Measurements from ENCODE around the gene ADGRA3. TPM values are rescaled to one million over a fixed set of nuclear protein-coding genes. Genes with fewer than 3 reads are reported as not detected.

ADGRA3 gene
- total and polyA plus RNA-seq, 2 experiments from 2014 or later: 16.2 to 73.9 TPM

DNA sequence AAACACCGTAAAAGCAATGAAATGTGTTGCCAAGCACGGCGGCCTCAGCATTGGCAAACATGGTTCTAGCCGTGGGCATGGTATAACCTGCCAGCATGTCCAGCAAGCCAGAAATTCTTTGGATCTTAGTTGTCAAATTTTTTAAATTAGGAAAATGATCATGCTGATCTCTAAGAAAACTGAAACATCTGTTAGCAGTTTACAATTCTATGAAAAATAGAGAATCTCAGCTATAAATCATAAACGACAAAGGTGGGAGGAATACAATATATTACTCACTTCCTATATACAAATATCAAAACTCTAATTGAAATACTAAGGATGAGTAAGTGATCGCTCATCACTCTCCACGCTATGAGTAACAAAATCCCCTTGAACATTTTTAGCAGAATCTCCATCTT lies 130.3 kb downstream of the ADGRA3 start:
- H3K4me3 Mint-ChIP-seq: no peak overlapping the region
- peaks cover 45% of the 10 kb centered on the region for H3K36me3 Mint-ChIP-seq (ENCODE audit: low read depth)
- H3K9me2 ChIP-seq (ENCODE audit: insufficient read depth): no peaks in the 10 kb centered on the region
- DNase-seq (ENCODE audit: low spot score): no peak
- H3K79me2 ChIP-seq (replicated peaks; ENCODE audit: insufficient read depth): no peaks in the 10 kb centered on the region
- no peaks in the 10 kb centered on the region for H3K27me3 ChIP-seq (ENCODE audit: insufficient read depth)
- no peak for TF ChIP-seq ETS1 (IDR thresholded peaks at IDR 0.05)
- TF ChIP-seq POLR2AphosphoS5 (IDR thresholded peaks at IDR 0.05; ENCODE audit: low read depth): no peak
- TF ChIP-seq EZH2 (IDR thresholded peaks at IDR 0.05; ENCODE audit: low read depth, unreplicated experiment): no peak
- TF ChIP-seq JUNB (IDR thresholded peaks at IDR 0.05; ENCODE audit: unreplicated experiment): no peak
- TF ChIP-seq, protein P1, sequence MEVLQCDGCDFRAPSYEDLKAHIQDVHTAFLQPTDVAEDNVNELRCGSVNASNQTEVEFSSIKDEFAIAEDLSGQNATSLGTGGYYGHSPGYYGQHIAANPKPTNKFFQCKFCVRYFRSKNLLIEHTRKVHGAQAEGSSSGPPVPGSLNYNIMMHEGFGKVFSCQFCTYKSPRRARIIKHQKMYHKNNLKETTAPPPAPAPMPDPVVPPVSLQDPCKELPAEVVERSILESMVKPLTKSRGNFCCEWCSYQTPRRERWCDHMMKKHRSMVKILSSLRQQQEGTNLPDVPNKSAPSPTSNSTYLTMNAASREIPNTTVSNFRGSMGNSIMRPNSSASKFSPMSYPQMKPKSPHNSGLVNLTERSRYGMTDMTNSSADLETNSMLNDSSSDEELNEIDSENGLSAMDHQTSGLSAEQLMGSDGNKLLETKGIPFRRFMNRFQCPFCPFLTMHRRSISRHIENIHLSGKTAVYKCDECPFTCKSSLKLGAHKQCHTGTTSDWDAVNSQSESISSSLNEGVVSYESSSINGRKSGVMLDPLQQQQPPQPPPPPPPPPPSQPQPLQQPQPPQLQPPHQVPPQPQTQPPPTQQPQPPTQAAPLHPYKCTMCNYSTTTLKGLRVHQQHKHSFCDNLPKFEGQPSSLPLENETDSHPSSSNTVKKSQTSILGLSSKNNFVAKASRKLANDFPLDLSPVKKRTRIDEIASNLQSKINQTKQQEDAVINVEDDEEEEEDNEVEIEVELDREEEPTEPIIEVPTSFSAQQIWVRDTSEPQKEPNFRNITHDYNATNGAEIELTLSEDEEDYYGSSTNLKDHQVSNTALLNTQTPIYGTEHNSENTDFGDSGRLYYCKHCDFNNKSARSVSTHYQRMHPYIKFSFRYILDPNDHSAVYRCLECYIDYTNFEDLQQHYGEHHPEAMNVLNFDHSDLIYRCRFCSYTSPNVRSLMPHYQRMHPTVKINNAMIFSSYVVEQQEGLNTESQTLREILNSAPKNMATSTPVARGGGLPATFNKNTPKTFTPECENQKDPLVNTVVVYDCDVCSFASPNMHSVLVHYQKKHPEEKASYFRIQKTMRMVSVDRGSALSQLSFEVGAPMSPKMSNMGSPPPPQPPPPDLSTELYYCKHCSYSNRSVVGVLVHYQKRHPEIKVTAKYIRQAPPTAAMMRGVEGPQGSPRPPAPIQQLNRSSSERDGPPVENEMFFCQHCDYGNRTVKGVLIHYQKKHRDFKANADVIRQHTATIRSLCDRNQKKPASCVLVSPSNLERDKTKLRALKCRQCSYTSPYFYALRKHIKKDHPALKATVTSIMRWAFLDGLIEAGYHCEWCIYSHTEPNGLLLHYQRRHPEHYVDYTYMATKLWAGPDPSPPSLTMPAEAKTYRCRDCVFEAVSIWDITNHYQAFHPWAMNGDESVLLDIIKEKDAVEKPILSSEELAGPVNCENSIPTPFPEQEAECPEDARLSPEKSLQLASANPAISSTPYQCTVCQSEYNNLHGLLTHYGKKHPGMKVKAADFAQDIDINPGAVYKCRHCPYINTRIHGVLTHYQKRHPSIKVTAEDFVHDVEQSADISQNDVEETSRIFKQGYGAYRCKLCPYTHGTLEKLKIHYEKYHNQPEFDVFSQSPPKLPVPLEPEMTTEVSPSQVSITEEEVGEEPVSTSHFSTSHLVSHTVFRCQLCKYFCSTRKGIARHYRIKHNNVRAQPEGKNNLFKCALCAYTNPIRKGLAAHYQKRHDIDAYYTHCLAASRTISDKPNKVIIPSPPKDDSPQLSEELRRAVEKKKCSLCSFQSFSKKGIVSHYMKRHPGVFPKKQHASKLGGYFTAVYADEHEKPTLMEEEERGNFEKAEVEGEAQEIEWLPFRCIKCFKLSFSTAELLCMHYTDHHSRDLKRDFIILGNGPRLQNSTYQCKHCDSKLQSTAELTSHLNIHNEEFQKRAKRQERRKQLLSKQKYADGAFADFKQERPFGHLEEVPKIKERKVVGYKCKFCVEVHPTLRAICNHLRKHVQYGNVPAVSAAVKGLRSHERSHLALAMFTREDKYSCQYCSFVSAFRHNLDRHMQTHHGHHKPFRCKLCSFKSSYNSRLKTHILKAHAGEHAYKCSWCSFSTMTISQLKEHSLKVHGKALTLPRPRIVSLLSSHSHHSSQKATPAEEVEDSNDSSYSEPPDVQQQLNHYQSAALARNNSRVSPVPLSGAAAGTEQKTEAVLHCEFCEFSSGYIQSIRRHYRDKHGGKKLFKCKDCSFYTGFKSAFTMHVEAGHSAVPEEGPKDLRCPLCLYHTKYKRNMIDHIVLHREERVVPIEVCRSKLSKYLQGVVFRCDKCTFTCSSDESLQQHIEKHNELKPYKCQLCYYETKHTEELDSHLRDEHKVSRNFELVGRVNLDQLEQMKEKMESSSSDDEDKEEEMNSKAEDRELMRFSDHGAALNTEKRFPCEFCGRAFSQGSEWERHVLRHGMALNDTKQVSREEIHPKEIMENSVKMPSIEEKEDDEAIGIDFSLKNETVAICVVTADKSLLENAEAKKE (CRISPR knock-in tag; IDR thresholded peaks at IDR 0.05): no peak
- TF ChIP-seq EZH2phosphoT487 (IDR thresholded peaks at IDR 0.05; ENCODE audit: unreplicated experiment): no peak
- TF ChIP-seq, protein P2, sequence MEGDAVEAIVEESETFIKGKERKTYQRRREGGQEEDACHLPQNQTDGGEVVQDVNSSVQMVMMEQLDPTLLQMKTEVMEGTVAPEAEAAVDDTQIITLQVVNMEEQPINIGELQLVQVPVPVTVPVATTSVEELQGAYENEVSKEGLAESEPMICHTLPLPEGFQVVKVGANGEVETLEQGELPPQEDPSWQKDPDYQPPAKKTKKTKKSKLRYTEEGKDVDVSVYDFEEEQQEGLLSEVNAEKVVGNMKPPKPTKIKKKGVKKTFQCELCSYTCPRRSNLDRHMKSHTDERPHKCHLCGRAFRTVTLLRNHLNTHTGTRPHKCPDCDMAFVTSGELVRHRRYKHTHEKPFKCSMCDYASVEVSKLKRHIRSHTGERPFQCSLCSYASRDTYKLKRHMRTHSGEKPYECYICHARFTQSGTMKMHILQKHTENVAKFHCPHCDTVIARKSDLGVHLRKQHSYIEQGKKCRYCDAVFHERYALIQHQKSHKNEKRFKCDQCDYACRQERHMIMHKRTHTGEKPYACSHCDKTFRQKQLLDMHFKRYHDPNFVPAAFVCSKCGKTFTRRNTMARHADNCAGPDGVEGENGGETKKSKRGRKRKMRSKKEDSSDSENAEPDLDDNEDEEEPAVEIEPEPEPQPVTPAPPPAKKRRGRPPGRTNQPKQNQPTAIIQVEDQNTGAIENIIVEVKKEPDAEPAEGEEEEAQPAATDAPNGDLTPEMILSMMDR (conservative IDR thresholded peaks at IDR 0.05; ENCODE audit: low read depth in 2 of 2): no peak
- no peak for TF ChIP-seq CREB1 (CRISPR knock-in tag; IDR thresholded peaks at IDR 0.05; ENCODE audit: low read depth)
- TF ChIP-seq REST (IDR thresholded peaks at IDR 0.05; ENCODE audit: unreplicated experiment): no peak
- no peak for TF ChIP-seq ZNF331 (CRISPR knock-in tag; IDR thresholded peaks at IDR 0.05; ENCODE audit: low read depth)
- no peak for TF ChIP-seq STAT1 (IDR thresholded peaks at IDR 0.05; ENCODE audit: unreplicated experiment)
- no peak overlapping the region for H3K4me3 ChIP-seq
- H2AFZ ChIP-seq: no peak overlapping the region
- H3K4me2 ChIP-seq: no peak overlapping the region
- H3K4me1 ChIP-seq (ENCODE audit: insufficient read depth): no peaks in the 10 kb centered on the region
- H3K4me1 Mint-ChIP-seq: no peaks in the 10 kb centered on the region; the same call in 2 of the 3 replicates
- no peak overlapping the region for H3K27ac Mint-ChIP-seq
- no peak for ATAC-seq
- H3F3A ChIP-seq (replicated peaks; ENCODE audit: low read depth): no peaks in the 10 kb centered on the region
- H3K9me3 Mint-ChIP-seq: no peaks in the 10 kb centered on the region; the same call in 2 of the 3 replicates
- H3K36me3 ChIP-seq (ENCODE audit: insufficient read depth): peaks cover 11% of the 10 kb centered on the region; the same call in 1 of the 2 replicates
- H3K27ac ChIP-seq (ENCODE audit: low read depth): no peak overlapping the region
- H3K27me3 Mint-ChIP-seq (ENCODE audit: insufficient read depth, low read depth, poor library complexity): no peaks in the 10 kb centered on the region
- no peaks in the 10 kb centered on the region for H4K20me1 ChIP-seq (replicated peaks; ENCODE audit: insufficient read depth)

Measured in GM23338 (cell line).